HT-29 (cell line): ENCODE measurements around the gene SUN5. TPM values are rescaled to one million over a fixed set of nuclear protein-coding genes. Genes with fewer than 3 reads are reported as not detected.

Experiments used
- DNase-seq: peaks from one replicate; pipeline ENCODE4 v3.0.0-alpha.2; 2015; ENCODE audit warnings: low spot score
- total RNA-seq: library from RNA; depleted of rRNA; stranded (reverse); fragments of >200 nt; shearing (Covaris generic); gene quantifications from 2 replicates; pipeline ENCODE4 v1.2.3, GENCODE V29; 2014

Gene SUN5
- total RNA-seq, 1 experiment from 2014 or later: not detected

DNA sequence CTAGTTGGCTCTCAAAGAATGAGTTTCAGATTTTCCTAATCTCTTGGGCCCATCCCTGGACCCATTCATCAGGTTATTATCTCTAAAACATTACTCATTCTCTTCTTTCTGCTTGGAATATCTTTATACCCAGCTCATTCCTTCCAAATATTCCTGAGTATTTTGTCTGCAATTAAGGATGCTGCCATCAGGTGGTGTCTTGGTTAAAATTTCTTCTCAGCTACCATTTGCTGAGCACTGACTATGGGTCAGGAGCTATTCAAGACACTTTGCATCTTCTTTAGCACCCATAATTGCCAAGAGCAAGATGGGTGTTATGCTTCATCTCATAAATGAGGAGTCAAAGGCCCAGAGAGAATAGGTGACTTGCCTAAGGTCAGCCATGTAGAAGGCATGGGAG, 8.4 kb downstream of the SUN5 start:
- DNase-seq: peak; percentile 18

DNA sequence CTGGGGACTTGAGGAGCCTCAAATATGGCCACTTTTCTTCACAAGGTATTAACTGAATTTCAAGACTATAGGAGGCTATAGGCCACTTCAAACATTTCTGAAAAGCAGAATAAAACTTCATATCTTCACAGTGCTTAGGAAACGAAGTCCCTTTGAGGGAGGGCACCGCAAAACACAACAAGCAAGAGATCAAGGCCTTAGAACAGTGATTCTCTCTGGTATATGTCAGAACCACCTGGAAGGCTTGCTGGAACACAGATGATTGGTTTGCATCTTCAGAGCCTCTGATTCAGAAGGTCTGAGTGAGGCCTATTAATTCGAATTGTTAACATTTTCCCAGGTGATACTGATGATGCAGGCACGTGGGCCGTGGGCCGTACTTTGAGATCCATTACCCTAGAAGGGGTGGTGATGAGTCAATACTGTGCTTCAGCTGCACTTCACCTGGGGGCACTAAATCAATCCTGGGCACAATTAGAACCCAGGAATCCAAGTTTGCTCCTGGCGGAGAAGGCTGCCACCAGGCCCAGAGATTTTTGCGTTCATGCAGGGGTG, 10.7 kb downstream of the SUN5 start:
- DNase-seq: no peak

DNA sequence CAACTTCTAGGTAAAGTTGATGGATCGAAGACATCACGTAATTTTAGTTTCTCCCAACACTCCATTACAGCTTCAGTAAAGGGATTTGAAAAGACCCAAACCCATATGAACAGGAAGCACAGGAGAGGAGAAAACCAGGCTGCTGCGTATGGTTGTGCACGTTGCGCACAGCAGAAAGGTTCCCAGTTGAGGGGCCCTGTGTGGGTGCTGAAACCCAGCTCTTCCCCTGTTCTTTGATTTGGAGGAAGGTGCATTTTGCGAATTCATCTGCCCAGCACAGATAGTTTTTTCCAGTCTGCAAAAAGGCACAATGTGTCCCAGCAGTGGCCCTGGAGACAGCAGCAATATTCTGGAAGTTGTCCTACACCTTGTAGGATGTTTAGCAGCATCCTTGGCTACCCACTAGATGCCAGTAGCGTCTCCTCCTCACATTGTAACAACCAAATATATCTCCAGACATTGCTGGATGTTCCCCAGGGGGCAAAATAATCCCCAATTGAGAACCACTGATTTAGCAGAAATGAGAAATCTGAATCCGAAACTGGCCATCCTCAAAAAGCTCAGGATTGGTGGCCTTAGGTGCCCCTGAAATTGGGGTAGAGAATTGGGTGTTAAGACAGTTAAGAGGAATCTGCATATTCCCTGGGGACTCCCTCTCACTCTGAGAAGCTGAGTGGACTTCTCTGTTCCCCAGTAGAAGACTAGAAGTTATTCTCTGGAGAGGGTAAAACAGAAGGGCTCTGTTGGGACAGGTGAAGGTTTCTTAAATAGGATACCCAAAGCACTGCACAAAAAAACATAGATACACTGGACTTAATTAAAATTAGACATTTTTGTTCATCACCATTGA, 12.2 kb downstream of the SUN5 start:
- no peak for DNase-seq

DNA sequence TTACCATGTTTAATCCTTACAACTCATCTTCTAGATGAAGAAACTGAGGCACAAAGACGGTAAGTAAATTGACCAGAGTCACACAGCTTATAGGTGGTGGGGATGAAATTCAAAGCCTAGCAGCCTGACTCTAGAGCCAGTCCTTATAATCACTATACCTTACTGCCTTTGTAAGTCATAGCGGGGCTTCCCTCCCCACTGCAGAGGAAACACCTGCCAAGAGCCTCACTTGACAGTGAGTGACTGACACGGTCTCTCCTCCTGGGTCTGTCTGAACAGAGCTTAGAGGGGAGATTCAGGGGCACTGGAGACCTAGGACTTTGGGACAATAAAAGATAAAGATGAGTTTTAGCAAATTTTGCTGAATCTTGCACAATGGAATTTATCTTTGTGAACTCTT, 12.8 kb downstream of the SUN5 start:
- no peak for DNase-seq

DNA sequence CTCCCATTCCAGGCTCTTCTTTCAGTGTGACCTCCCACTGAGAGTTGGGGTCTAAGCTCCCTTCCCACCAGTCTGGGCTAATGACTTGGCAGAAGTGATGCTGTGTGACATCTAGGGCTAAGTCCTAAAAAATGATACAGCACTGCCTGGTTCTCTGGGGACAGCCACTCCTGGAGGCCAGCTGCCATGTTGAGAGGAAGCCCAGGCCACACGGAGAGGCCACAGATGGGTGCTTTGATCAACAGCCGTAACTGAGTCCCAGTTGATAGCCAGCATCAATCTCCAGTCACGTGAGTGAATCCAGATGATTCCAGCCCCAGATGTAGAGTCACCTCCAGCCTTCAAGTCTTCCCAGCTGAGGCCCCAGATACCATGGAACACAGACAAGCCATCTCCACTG, 13.8 kb downstream of the SUN5 start:
- no peak for DNase-seq

DNA sequence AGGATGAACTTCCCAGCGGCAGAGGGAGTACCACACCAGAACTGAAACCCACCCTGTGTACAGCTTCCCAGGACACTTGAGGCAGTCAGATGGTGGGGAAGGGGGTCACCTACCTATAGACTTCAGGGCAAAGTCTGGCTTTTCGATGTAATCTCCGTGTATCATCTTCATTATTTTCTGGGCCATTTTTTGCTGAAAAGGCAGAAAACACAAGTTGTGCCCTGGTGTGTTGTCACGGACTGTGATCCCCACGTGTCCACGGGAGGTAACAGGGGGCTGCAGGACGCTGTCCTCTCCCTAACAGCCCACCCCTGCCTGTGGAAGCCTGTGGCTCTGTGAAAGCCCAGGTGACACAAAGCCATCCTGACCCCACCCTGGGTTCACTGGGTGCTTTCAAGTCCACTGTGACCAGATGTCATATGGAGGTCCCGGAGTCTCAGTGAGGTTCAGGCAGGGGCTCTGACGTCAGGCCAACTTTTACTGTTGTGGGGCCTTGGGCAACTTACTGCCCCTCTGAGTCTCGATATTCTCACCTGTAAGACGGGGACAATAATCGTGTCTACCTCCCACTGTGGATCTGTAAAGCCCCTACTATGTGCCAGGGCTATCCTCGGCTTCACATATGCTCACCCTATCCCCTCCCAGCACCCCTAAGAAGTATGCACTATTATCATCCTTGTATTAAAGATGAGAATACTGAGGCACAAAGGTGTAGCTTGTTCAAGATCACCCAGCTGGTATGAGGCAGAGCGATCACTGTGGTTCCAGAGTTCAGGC, 14.5 kb downstream of the SUN5 start:
- no peak for DNase-seq

DNA sequence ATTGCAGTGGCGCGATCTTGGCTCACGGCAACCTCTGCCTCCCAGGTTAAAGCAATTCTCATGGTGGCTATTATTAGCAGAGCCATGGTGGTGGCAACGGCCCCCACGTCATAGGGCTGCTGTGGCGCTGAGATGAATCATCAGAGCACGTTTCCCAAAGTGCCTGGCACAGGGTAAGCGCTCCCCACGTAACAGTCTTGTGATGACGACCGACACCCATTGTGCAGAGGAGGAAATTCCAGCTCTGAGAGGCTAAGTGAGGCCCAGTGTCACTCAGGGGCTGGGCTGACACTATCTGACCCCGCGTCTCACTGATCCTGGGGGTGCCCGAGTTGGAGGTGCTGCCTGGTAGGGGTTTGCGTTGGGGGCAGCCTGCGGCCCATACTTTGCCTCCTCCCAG, 16.2 kb downstream of the SUN5 start:
- DNase-seq: no peak

DNA sequence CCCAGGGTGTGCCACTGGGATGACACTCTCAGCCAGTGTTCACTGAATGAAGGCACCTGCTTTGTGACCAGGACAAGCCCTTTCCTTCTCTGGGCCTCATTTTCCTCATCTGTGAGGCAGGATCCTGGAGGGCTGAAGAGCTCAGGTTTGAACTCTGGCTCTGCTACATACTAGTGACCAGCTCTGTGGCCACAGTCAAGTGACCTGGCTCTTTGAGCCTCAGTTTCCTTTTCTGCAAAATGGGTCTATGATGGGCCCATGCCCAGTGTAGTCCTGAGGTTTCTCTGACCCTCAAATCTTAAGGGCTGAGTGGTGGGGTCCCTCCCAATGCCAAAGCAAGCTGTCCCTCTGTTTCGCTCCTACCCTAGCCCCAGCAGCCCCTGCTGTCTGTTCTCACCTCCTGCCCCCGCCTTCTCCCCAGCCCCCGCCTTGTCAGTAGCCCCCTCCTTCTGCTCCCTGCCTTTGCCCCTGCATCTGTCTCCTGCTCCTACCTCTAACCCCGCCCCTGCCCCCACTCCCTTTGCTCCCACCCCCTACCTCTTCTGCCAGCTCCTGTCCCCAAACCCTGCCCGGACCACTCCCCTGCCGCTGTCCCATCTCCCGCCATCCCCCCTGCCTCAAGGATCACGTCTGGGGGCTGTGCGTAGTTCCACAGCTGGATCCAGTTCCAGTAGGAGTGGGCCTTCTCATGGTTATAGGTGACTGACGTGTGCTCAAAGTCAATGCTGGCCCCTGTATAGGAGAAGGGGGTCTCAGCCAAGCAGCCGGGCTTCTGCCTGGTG, 17.0 kb downstream of the SUN5 start:
- DNase-seq: no peak

DNA sequence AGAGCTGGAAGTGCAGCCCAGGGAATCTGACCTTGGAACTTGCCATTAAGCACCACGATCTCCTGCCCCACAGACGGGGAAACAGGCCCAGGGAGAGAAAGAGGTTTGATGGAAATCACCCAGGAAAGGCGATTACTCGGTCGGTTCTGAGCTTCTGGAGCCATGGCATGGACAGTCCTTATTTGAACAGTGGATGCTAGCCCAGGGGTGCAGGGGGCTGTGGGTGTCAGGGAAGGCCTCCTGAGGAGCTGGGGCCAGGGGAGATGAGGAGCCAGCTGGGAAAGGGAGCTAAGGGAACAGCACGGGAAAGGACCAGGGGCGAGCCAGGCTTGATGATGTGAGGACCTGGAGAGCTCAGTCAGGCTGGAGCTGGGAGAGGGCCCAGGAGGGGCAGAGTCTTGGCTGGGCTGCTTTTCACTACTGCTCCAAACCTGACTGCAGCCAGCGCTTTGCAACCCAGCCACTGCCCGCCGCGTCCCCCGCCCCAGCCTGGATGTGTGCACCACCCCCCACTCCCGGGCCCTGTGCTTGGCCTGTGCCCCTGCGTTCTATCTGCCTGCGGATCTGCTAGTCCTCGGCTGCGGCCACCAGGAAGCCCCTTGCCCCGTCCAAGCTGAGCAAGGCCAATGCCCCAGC, 17.8 kb downstream of the SUN5 start:
- DNase-seq: no peak

DNA sequence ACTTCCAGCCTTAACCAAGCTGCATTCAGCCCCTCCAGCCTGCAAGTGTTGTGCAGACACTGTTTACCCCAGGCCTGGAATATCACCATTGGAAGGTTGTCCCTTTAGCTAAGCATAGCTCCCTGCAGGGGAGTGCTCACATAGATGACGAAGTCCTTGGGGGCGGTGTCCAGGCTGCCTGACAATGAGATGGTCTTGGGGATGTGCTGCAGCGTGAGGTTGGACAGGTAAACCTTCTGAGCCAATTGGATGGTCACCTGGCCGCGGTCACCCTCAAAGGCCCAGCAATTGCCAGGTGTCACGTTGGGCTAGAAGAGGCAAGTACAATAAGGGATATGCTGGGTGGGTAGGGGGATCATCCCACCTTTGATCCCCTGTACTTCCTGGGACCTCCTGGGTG, 18.6 kb downstream of the SUN5 start:
- no peak for DNase-seq

DNA sequence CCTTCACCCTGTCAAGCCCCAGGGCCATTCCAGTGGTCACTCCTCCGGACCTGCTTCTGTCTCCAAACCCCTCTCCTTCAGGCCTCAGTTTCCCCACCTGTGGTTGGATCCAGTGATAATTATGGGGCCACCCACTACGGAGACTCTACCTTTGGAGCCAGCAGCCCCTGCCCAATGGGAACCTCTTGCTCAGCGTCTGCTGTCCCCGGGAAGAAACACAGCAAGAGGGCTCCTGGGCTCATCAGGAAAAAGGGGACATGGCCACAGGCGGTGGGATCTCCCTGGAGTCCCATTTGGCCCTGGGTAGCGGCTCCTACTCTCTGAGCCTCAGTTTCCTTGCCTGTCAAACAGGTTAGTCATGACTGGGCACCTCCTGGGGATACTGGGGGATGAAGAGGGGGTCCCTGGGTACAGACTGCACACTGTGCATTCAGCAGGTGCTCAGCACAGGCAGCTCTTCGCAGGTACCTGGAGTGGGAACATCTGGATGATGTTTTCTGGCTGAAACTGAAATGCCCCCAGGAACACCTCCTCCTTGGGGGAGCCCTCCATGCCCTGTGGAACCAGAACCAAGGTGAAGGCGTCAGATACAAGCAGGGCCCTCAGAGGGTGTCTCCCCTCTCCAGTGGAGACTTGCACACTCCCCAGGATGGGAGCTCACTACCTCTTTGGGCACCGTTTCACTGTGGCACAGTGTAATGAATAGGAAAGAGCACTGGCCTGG, 19.4 kb downstream of the SUN5 start:
- DNase-seq: no peak

DNA sequence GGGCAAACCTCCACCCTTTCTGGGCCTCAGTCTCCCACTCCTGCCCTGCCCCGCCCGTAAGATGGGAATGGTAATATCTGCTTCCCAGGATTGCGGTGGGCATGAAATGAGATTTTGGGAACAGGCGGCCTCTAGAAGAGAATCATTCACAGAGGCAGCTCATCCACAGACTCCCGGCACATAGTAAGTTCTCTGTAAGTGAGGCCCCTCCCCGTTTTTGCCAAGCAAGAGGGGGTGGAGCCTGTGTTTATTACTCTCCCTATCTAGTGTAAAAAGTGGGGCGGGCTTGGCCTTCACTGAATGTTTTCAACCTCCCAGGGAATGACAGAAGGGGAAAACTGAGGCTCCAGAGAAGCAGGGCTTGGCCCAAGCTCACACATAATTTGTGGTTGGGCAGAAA, 20.0 kb downstream of the SUN5 start:
- no peak for DNase-seq

DNA sequence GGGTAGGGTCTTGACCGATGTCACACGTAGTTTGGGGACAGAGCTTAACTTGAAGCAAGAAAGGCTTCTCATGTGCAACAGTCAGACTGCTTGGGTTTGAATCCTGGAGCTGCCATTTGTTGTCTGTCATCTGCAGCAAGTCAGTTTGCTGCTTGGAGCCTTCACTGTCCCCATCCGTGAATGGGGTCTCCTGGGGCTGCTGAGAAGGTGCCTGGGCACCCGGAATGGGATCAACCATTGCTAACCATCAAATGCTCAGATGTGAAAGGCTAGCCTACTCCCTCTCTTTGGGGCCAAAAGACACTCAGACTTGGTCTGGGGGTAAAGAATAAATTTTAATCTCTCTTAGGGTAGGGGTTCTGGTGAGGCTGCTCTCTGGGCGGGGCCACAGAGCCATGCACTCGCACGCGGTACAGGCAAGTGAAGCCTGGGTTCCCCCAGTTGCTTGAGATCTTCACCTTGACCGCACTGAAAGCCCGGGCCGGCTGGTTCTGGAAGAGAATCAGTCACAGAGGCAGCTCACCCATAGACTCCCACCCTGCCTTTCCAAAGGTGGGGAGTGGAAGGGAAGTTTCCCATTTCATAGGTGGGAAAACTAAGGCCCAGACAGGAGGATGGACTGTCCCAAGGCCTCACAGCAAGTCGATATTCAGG, 20.6 kb downstream of the SUN5 start:
- no peak for DNase-seq

DNA sequence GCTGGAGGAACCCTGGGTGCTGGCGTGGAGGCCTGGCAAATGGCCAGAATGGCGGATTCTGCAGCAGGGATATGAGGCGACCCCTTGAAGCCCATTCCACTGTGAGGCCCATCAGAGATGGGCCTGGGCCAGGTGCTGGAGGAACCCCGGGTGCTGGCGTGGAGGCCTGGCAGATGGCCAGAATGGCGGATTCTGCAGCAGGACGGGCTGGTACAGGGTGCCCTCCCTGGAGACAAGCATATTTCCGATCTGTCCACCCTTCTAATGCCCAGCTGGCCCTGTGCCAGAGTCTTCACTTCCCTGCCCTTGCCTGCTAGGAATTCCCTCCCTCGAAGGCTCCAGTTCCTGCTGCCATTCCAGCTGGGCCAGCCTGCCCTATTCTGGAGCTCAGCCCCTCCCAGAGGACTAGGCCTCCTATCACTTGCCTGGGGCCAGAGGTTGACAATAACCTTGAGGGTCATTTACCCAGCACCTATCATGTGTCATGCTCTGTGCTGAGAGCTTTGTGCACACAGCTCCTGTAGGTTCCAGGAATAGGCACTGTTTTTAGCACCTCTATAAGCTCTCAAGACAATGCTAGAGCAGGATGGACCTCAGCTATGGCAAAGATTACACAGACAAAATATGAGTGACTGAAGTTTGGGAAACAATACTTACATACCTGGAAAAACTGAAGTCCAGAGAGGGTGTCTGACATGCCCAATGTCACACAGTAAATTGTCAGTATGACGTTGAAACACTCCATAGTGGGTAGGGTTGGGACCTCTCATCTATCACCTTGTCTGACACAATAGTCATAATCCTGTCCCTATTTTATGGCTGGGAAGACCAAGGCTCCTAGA, 21.4 kb downstream of the SUN5 start:
- DNase-seq: peak; percentile 42

DNA sequence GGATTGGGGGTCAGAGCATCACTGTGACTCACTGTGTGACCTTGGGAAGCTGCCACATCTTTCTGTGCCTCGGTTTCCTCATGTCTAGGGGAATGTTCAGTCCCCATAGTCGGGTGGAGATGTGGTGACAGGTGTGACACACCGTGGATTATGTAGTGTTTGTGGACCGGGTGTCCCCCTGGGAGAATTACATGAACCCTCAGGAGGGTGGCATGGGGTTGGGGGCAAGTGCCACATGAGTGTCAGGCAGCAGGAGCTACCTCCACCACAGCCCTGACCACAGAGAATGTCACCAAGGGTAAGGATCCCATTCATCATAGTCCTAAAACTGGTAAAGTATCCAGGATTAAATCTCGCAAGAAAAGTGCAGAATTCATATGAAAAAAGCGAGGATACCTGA, 23.2 kb downstream of the SUN5 start:
- no peak for DNase-seq

DNA sequence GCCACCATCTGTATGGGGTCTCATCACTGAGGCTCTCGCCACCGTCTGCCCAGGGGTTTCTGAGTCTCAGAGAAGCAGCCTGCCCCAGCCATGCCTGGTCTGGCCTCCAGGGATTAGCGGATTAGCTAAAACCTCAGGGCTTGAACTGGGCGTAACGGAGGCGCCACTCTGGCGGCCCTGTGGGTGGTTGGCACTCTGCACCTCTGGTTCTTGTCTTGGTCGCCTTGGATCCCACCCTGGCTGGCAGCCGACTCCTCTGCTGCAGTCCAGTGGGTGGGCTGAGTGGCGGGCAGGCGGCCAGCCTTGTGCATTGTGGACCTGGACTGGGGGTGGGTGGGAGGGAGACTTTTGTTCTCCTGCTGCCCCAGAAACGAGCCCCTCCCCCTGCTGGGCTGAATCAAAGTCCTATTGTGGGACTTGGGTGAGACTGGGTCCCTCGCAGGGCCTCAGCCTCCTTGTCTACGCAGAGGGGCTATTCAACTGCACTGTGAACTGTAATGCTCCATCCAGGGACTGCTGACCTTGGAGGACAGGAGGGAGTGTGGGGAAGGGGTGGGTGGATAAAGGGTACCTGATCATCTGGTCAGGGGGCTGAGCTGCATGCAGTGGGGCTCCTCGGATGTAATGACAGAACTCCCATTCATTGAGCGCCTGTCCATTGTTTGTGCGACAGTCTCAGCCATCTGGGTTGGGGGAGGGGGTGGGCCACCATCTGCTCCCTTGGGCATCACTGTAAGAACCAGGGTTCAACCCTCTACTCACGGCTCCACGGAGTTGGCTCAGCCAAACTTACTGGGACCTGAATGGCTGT, 23.9 kb downstream of the SUN5 start:
- no peak for DNase-seq

DNA sequence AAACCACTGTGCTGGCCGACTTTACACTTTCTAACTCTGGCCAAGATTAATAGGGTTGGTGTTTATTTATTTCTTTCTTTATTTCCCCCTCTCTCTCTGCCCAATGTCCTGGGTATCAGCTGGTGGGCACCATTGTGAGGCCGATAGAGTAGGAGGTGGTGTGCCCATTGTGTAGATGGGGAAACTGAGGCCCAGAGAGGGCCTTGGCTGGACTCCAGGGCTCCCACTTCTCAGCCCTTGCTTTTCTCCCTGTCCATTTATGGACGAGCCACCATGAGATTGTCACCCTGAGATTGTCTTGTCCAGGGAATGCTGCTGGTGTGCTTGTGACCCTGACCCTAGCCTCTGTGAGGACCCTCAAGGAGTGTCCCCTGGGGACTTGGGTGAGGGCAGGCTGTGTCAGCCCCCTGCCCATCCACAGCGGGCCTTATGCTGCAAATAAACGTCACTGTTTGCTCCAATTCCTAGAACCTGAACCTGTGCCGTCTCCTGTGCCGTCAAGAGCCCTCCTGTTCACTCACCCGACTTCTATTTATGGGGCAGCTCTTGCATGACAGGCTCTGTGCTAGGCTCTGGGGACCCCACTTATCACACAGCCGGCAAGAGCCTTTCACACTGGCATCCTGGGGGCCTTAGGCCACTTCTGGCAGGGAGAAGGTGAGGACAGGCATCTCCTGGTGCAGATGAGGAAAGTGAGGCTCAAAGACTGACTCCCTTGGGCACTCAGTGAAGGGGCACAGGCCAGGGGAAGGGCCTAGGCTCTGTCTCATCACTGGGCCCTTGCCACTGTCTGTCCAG, 24.8 kb downstream of the SUN5 start:
- no peak for DNase-seq

DNA sequence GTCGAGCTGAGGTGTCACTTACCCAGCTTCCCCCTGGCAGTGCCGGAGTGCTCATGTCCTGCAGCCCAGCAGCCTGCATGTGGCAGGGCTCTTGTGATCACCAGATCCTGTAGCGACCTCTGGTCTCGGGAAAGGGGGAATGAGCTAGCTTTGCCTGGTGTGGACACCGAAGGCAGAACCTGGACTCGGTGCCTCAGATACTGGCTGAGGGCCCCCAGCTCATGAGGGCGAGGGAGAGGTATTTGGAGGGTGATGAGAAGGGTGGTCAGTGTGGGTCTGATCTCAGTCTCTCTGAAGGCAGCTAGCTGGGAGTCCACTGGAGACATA, 26.3 kb downstream of the SUN5 start:
- DNase-seq: no peak
